Measurements from ENCODE around the gene SLIT3.

Gene SLIT3

DNA sequence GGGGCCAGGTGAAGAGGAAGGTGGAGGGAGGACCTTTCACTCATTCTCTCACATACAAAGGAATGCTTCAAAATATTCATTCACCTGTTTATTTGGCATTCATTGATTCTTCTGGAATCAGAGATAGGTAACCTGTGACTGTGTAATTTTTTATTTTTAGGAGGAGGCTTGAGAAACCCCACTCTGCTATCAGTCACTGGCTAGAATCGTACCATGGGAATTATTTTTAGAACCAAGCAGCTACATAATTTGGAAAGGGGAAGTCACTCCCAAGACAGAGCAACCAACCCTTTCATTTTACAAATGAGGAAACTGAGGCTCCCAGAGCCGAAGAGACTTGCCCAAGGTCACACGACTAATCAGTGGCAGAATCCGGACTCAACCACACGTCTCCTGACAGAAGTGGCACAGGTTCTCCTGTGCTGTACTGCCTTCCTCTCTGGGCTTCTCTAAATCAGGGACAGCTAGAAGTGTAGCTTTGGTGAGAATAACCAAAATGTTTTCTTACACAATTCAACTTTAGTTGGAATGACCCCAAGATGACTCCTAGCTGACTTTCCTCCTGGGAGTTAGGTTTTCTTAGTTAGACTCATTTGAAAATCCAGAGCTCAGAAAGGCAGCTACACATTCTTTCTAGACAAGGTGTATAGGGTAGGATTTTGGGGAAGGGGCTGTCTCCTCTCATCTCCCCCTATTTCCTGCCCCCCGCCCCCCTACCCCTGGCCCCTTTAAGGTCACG, 457.5 kb downstream of the SLIT3 start:
- no peak for DNase-seq

GRCh38 chr5:168842571-168843205, 458.3 kb downstream of the SLIT3 start:
- DNase-seq = no peak

- no peak for DNase-seq
Measured at GRCh38 chr5:168837852-168838251, 463.1 kb downstream of the SLIT3 start.

DNA sequence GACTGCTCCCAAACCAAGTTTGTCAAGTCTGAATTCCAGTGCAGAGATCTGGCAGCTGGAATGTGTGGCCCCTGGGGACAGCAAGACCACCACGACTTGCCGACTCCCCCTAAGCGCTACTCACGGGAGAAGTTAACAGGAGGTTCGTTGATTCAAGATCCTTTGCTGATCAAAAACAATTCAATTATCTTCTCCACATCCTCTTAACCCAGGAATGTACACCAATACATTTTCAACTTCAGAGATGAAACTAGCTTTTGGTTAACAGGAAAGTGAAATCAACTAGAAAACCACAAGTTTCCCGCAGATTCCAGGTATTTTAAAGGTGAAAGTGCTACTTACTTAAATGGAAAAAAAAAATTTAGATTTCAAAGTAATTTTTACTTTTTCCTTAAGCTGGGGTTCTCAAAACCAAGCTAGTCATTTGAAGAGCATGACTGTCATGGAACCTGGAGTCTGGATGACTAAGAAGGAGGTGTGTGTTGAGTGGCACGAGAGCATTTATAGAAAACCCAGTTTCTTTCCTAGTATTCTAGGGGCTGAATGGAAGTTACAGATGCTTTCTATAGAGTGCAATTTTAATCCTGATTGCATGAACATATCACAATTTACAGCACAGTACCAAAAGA, 464.2 kb downstream of the SLIT3 start:
- DNase-seq = no peak

- no peak for DNase-seq
Measured at GRCh38 chr5:168833936-168834335, 467.0 kb downstream of the SLIT3 start.

- DNase-seq = no peak
Measured at GRCh38 chr5:168833383-168833782, 467.6 kb downstream of the SLIT3 start.

DNA sequence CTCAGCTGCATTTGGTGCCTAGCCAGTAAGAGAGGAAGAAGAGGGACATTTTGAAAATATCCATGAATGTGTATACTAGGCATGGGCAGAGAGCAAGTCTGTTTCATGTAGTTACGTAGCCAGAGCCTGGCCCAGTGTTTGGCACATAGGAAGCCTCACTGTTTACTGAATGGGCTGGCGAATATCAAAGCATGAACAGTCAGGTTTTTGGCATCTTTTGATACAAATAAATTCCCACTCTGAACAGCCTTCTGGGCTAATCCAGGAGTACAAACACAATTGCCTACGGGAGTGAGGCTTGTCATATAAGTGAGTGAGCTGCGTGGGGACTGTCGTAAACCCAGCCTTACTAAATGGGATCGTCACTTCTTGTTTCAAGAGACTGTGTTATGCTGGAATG, 468.6 kb downstream of the SLIT3 start:
- no peak for DNase-seq

DNA sequence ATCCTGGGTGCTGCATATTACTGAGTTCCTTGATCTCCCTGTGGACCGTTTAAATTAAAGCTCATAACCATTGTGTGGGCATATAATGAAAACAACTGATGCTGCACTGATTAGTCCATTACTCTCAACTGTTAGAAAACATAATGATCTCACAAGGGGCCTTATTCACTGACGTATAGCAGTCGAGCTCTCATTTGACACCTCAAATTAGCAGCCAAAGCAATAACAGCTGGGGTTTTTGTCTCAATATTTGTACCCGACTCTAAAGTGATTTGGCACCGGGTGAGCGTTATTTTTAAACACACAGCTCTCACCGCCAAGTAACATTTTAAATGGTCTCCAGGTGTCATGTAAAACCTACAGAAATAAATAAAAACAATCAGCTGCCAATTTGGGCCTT, 469.6 kb downstream of the SLIT3 start:
- DNase-seq = no peak

DNA sequence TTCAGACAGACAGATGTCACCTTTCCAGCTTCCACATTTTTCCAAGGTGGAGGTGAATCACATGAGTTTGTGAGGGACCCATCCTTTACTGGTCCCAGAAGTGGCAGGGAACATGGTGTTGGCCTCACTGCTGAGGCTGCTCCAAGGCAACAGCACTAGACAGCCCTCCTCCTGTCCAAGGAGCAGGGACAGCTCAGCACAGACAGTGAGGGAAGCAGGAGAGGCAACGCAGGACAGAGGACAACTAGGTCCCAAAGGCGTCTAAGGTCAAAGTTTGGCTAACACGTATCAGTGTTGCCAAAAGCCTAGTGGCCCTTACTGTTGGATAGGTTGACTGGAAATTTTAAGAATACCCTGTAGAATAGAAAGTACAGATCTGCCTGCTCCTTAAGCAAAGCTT, 470.1 kb downstream of the SLIT3 start:
- no peak for DNase-seq

- no peak for DNase-seq
Measured at GRCh38 chr5:168829922-168830417, 471.0 kb downstream of the SLIT3 start.

DNA sequence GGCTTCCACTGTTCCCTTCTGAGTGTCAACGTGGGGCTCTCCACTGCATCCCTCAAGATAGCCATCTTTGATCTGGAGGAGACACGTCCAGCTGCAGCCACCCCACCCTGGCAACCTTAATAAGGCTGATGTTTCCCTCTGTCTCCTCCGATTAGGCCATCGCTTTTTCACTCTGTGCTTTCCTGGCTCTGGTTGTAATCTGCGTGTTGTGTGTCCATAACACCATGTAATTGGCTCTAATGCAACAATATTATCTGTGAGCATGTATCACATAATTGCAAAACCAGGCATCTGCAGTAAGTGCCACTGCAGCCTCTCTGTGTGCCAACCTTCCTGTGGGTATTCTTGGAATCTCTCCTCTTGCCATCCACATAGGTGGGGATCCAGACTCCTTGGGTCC, 471.9 kb downstream of the SLIT3 start:
- DNase-seq = no peak

GRCh38 chr5:168827636-168828035, 473.3 kb downstream of the SLIT3 start:
- DNase-seq = no peak

GRCh38 chr5:168826246-168826725, 474.7 kb downstream of the SLIT3 start:
- no peak for DNase-seq

DNA sequence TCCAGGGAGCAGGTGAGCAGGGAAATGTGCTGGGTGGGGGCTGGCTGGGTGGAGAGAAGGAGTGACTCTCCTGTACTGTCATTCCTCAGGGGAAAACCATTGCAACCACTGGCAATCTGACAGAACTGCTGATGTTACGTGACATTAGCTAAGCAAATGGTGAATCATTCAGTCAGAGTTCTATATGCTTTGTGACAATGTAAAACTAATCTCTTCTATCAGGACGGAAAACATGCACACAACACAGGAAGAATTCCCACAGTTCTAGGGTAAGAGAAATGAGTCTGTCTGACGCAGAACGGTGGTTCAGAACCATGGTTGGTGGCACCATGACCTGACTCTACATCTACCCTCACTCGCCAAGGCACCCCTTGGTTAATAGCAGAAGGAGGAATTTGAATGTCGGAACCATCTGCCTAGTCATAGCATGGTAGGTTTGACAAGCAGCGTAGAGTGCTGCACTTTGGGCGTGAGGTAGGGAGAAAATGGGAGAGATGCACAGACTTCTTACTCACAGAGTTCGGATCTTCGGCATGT, 478.1 kb downstream of the SLIT3 start:
- no peak for DNase-seq

DNA sequence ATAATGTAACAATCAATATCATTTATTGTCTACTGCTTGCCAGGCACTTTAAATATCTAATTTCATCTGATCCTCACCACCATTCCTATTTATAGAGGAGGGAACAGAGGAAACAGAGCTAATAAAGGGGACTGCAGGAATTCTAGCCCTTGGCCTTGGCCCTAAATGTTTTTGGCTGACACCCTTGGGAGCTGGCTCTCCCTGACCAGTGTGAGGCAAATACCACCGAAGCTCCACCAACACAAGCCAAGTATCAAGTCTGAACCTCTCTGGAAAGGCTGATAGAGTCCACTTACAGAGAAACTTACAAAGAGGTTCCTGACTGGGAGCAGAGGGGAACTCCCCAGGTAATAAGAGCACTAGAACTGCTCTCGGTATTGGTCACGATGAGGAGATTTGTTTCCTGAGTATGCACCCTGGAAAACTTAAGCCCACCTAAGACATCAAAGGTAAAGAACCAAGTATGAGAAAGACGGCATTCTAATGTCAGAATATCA, 478.6 kb downstream of the SLIT3 start:
- DNase-seq = no peak

DNA sequence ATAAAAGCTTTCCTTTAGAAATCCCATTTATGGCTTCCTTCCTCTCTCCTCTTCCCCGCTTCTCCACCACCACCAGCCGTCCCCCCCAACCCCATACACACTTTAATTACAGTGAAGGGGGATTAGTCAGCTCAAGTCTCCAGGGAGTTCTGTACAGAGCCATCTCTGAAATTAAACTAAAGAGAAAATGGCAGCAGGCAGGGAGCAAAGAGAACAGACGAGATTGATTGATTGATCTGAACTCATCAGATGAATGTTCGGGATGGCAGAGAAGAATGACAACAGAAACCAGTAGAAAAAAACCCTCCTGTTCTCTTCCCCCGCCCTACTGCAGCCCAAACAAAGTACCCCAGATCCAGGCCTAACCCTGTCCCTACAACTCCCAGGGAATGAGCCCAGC, 480.1 kb downstream of the SLIT3 start:
- DNase-seq = no peak

DNA sequence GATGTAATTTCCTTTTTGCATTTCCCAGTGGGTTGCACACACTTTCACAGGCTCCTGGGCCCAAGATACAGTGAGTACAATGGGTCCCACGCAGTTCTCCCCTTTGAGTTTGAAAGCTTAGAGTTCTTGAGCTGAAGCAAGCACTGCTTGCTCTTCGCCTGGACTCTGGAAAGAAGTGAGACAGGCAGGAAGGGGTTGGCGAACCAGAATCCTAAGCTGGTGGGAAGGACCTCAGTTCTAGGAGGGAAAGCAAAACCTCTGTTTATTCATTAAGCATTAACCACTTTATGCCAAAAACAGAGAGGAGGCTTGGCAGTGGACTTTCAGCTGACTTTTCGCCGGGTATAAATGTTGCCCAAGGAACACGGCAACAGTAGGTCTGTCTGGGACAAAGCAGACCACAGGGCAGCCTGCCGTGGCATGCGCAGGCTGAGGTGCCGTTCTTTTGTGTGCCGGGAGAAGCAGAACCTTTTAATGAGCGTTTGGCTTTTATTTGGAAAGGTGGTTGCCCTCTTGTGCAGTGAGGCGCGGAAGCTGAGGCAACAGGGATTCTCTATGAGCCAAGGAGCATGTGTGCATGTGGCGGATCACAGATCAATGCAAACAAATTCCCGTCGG, 481.8 kb downstream of the SLIT3 start:
- no peak for DNase-seq

- no peak for DNase-seq
Measured at GRCh38 chr5:168818558-168818957, 482.4 kb downstream of the SLIT3 start.

- no peak for DNase-seq
Measured at GRCh38 chr5:168817591-168817990, 483.3 kb downstream of the SLIT3 start.

DNA sequence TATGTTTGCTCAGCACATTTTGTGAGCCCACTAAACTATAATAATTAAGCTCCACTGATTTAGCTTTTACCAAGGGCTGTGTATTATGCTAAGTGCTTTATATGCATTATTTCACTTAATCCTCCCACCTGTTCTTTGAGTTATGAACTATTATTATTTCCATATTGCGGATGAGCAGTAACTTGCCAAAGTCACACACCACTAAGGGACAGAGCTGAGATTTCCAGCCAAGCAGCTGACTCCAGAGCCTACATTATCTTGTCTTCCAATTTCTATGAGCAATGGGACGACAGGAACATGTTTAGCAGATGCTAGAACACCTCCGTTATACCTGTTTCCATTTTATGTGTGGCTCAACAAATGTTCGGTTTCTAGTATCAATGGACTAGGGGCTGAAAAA, 484.3 kb downstream of the SLIT3 start:
- DNase-seq = no peak

DNA sequence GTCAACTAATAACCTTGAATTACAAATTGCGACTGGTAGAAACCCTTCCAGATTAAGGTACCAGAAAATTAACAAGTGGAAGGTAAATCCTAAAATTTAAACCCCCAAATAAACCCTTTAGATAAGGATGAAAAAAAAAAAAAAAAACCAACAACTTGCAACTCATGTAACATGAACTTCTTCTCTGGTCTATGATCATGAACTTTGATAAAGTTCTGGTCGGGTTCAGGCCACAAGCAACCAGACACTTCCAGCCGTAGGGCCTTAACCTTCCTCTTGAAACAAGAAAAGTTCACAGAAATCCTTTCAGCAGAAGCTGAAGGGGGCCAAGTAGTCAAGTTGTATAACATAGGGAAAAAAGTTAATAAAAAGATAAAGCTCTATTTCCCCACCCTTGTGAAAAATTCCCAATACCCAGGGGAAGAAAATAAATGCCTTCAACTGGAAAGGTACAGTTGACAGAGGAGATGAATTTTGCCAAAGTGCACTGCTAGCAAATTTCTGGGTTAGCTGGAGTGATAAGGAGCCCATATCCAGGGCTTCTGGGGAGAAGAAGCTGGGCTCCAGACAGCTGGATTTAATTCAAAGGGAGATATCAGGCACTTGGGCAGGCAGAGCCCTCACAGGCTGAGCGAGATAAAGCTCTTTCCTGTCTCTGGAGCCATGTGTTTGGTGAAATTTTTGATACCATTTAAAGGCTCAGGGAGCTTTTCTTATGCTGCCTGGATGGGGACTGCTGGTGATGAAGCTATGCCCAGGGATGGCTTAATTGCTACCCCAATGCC, 487.6 kb downstream of the SLIT3 start:
- no peak for DNase-seq

DNA sequence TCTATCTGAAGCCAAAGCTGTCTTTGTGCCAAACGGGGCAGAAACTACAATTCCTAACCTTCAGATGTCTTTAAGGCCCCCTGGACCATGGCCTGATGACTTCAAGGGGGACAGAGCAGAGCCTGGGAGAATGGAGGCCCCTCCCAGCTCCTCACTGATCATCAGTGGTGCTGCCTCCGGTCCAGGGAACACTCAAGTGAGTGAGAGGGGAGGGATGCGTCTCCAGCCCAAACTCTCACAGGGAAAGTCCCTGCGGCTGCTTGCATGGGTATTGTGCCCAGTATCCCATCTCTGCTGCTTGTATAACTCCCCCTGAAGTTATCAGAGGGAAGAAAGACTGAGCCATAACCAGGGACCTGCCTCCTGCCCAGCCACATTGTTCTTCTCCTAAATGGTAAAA, 490.3 kb downstream of the SLIT3 start:
- no peak for DNase-seq
